Measurements from ENCODE around the gene ALOXE3. TPM values are rescaled to one million over a fixed set of nuclear protein-coding genes. Genes with fewer than 3 reads are reported as not detected.

ALOXE3 gene
- total RNA-seq, 1 experiment from 2014 or later = 0.13 TPM

DNA sequence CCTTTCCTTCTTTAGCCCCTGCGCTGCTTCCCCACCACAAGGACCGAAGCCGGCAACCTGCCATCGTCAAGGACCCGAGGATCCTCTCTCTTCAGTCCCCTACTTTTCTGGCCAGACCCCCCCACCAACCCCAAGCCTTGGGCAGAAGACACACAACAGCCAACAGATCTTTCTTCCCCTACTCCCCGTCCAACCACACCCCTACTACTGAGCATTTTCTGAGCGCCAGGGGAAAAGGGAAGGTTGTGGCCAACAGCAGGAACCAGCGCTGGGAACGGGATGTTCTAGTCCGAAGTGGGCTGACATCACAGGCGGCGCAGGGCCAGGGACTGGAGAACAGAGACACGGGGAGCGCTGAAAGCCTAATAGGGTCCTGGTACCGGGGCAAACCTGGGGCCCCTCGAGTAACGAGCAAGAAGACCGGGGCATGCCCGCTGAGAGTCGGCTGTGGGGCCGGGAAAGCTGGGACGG lies 33.4 kb upstream of the ALOXE3 start:
- peak overlapping the region; percentile 56 to 95 (median 93); a peak in 5 of 7 replicates for H3K27ac Mint-ChIP-seq
- H3K79me2 ChIP-seq (ENCODE audit: insufficient read depth, low read length) = no peaks in the 10 kb centered on the region
- peak; percentile 56 for DNase-seq

More for the DNA sequence above, 33.4 kb upstream of the ALOXE3 start:
- no peak overlapping the region for H3K23ac ChIP-seq (ENCODE audit: insufficient read length, low read depth, low read length)
- WGBS (ENCODE audit: extremely low coverage, insufficient read length, low lambda C conversion rate) = no CpG with 5 or more reads among the region's 22 CpGs
- H4K91ac ChIP-seq (ENCODE audit: insufficient read length, low read depth, low read length) = no peak overlapping the region
- peak overlapping the region; percentile 82 for H3K9ac ChIP-seq (ENCODE audit: extremely low read depth, insufficient read length, low read length)
- H2BK12ac ChIP-seq (ENCODE audit: insufficient read length, low read depth, low read length) = no peak overlapping the region
- peaks cover 2% of the 10 kb centered on the region for H3K79me1 ChIP-seq (ENCODE audit: insufficient read depth, low read depth, low read length, poor library complexity, severe bottlenecking)
- H2BK20ac ChIP-seq (ENCODE audit: low read depth, low read length, poor library complexity, severe bottlenecking) = no peak overlapping the region
- H2BK5ac ChIP-seq (ENCODE audit: insufficient read length, low read length) = no peak overlapping the region
- H3T11ph ChIP-seq (ENCODE audit: low read length) = no peak overlapping the region
- H2AK5ac ChIP-seq (ENCODE audit: insufficient read length, low read length) = no peak overlapping the region
- no peak overlapping the region for H3K4ac ChIP-seq (ENCODE audit: low read depth, low read length)
- Mint-ChIP-seq H3K4me3 (peak overlapping the region; percentile 90 to 97), H3K4me1 (peaks cover 21 to 25% of the 10 kb centered on the region in 2 experiments), H3K27me3 (ENCODE audit: low read depth) (peaks cover 3% of the 10 kb centered on the region), H3K9me3 (no peaks in the 10 kb centered on the region), H3K36me3 (ENCODE audit: insufficient read depth in 1 of 3, low read depth in 3 of 3) (peaks cover 21 to 32% (median 28%) of the 10 kb centered on the region in 3 experiments; a peak in 6 of 7 replicates)
- no peaks in the 10 kb centered on the region for H3K27me3 ChIP-seq (ENCODE audit: insufficient read depth, low read length)
- no peak overlapping the region for H3K27ac ChIP-seq (ENCODE audit: insufficient read length, low read depth, low read length)
- no peak overlapping the region for H2BK120ac ChIP-seq (ENCODE audit: low read depth, low read length, poor library complexity, severe bottlenecking)
- H3K56ac ChIP-seq (ENCODE audit: insufficient read length, low read depth, low read length) = no peak overlapping the region
- TF ChIP-seq, protein P1, sequence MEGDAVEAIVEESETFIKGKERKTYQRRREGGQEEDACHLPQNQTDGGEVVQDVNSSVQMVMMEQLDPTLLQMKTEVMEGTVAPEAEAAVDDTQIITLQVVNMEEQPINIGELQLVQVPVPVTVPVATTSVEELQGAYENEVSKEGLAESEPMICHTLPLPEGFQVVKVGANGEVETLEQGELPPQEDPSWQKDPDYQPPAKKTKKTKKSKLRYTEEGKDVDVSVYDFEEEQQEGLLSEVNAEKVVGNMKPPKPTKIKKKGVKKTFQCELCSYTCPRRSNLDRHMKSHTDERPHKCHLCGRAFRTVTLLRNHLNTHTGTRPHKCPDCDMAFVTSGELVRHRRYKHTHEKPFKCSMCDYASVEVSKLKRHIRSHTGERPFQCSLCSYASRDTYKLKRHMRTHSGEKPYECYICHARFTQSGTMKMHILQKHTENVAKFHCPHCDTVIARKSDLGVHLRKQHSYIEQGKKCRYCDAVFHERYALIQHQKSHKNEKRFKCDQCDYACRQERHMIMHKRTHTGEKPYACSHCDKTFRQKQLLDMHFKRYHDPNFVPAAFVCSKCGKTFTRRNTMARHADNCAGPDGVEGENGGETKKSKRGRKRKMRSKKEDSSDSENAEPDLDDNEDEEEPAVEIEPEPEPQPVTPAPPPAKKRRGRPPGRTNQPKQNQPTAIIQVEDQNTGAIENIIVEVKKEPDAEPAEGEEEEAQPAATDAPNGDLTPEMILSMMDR (conservative IDR thresholded peaks at IDR 0.05) = no peak
- peak overlapping the region; percentile 94; the same call in 1 of the 2 replicates for H3K14ac ChIP-seq (ENCODE audit: insufficient read depth, low read length)
- H3K23me2 ChIP-seq (ENCODE audit: insufficient read length, low read depth, low read length, poor library complexity, severe bottlenecking) = peaks cover 18% of the 10 kb centered on the region
- H2AFZ ChIP-seq (ENCODE audit: low read length) = no peak overlapping the region
- H3K9me3 ChIP-seq (ENCODE audit: control insufficient read depth, low read depth, low read length) = no peaks in the 10 kb centered on the region
- no peak overlapping the region for H4K5ac ChIP-seq (ENCODE audit: insufficient read length, low read depth, low read length)
- no peaks in the 10 kb centered on the region for H4K20me1 ChIP-seq (ENCODE audit: control insufficient read depth, insufficient read depth, insufficient read length)
- H3K4me1 ChIP-seq (ENCODE audit: insufficient read depth, low read length) = peaks cover 5% of the 10 kb centered on the region
- H4K8ac ChIP-seq (replicated peaks; ENCODE audit: insufficient read length, low read depth, low read length) = no peak overlapping the region
- H2BK15ac ChIP-seq (ENCODE audit: low read depth, low read length) = no peak overlapping the region
- H3K18ac ChIP-seq (ENCODE audit: insufficient read length, low read depth, low read length) = peak overlapping the region; percentile 86
- H3K4me2 ChIP-seq (ENCODE audit: insufficient read depth, insufficient read length, low read length) = peak overlapping the region; percentile 87

Data from H9 (cell line).